GM21390 (cell line): ENCODE measurements around the gene PLEKHO1.
A peak's percentile ranks its signal among the peaks of the same experiment; 100 is the strongest.
"Not testable (repeated sequence)": the region's sequence is repeated elsewhere in the genome, so short reads cannot be mapped to it uniquely, and the experiment has no call there.

Source experiments
- ATAC-seq: cut with Tn5 transposase; IDR thresholded peaks from one replicate; pipeline ENCODE4 v1.9.1; 2021; ENCODE audit not compliant: unreplicated experiment

The PLEKHO1 gene, protein sequence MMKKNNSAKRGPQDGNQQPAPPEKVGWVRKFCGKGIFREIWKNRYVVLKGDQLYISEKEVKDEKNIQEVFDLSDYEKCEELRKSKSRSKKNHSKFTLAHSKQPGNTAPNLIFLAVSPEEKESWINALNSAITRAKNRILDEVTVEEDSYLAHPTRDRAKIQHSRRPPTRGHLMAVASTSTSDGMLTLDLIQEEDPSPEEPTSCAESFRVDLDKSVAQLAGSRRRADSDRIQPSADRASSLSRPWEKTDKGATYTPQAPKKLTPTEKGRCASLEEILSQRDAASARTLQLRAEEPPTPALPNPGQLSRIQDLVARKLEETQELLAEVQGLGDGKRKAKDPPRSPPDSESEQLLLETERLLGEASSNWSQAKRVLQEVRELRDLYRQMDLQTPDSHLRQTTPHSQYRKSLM

DNA sequence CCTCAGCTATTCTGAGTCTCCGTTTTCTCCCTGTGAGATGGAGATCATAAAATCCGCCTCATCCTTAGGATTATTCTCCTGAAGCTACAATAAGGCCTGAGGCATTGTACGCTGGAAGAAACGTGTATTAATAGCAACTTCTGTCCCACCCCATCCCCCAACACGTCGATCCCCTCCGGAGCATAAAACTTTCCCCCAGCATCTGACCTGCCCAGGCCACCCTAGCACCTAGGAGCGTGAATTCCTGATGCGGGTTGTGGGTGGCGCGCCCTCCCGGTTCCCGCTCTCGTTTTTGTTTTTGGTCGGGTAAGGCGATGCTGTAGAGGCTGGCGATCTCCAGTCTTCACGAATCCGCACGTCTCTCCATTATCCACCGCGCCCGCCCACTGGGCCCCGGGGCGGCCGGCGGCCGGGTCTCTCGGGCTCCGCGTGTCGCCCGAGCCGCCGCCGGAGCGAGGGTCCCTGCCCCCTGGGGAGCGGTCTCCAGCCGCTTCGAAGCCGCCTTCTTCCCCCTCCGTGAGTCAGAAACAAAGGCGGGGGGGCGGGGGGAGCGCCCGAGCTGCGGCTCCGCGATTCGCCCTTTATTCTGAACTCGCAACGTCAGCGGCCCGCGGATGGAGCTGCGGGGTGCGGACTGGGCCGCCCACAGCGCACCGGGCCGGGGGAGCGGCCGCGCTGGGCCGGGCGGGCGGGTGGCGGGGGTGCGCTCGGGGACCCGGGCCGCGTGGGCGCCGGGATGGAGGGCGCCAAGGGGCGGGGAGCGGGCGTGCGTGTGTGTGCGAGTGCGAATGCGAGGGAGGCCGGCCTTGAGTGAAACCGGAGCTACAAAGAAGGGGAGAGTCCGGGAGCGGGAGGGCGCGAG lies at the start of gene PLEKHO1:
TSS of gene PLEKHO1 (plus strand) at position 646 of the 862 bp plus-strand sequence. CDS start 342 bp downstream, outside the sequence.
- peak; percentile 58 for ATAC-seq

DNA sequence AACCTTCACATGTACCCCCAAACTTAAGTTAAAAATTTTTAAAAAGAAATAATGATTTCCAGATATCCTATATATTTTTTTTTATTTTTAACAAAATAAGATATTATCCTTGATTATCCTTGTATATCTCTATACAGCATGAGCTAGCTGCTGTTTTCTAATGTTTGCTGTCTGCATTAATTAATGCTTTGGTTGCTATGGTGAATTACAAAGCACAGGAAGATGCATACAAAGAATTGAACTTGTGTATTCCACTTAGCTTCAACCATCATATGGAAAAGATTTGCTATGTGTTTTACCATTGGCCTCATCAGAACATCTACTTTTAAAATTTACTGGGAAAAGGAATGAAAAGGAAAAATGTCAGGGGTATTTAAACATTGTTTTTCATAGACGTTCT lies 46.7 kb upstream of the PLEKHO1 start:
- ATAC-seq, result no peak

DNA sequence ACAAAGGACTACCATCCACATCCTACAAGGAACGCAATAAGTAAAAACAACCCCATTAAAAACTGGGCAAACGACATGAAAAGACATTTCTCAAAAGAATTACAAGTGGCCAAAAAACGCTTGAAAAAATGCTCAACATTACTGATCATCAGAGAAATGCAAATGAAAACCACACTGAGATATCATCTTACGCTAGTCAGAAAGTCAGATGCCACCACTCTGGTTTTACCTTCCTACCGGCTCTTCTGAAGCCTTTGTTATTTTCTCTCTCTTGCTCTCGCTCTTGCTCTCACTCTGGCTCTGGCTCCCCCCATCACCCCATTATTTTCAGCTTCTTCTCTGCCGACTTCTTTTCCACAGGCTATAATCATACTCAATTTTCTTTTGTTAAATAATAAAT lies 43.4 kb upstream of the PLEKHO1 start:
- ATAC-seq, result no peak

DNA sequence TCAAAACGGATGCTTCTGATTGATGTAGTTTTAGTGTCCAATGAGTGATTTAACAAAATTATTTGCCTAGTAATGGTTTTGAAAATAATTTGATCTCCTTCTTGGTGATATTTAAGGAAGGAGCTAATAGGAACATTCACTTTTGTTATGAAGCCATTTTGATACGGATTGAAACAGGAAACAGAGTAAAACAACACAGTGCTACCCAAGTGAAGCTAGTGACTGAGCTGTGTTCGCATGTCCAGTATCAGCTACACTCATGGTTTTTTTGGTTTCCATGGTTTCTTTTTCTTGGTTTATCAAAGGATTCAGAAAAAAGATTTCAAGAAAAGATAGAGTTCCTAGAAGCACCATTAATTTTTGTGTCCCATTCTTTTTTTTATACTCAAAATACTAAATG lies 40.1 kb upstream of the PLEKHO1 start:
- no peak for ATAC-seq

DNA sequence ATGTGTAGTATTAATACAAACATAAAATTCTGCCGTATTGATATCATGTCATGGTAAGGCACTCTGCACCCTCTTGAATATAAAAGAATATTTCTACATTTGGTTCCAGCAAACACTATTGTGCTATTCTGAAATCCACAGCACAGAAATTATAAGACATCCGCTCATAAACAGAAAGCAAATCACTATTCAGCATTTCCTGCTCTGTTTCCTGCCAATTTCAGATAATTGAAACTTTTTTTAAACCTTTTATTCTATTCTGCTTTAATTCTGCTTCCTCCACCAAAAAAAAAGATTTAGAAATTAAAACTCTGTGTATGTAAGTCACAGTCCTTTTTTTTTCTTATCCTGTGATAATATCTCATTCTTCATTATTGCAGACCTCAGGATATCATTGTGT lies 39.6 kb upstream of the PLEKHO1 start:
- ATAC-seq, result no peak

DNA sequence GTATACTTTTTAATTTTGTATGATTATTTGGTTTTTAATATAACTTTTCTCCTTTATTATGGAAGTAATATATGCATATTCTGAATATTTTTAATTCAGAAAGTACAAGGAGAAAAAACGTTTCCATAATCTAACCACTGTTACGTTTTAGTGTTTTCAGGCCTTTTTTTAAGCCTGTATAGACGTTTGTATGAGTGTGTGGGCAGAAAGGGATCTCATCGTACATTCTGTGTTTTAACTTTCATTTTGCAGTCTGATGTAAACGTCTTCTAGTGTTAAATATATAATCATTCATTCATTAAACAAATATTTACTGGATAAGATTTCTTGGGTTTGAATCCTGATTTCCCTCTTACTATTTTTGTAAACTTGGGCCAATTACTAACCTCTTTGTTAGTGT lies 38.0 kb upstream of the PLEKHO1 start:
- no peak for ATAC-seq

DNA sequence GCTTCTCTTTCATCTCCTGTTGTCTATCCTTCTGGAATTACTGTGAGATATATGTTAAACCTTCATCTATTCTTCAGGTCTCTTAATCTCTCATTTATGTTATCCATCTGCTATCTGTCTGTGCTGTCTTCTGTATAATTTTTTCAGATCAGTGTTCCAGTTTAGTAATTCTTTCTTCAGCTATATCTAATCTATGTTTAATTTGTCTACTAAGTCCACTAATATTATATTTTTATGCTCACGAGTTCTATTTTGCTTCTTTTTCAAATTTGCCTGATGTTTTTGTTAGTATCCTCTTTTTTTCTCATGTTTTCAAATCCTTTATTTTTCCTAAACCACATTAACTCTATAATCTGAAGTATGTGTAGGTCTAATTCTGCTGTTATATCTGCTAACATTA lies 34.6 kb upstream of the PLEKHO1 start:
- no peak for ATAC-seq

DNA sequence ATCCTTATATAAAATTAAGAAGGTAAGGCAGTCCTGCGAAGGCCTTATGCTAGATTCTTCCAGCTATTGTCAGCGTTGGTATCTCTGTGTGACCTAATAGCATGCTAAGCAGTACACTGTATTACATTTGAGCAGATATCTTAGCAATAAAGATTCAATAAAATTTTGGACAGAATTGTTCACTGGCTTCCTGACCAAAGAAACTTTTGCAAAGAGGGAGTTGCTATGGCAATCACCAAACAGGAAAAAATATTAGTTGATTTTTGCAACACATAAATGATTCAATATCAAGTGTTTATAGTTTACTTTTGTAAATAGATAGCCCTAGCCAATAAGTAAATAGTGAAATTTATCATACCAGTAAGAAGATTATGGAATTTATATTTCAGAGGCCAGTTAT lies 31.0 kb upstream of the PLEKHO1 start:
- no peak for ATAC-seq

DNA sequence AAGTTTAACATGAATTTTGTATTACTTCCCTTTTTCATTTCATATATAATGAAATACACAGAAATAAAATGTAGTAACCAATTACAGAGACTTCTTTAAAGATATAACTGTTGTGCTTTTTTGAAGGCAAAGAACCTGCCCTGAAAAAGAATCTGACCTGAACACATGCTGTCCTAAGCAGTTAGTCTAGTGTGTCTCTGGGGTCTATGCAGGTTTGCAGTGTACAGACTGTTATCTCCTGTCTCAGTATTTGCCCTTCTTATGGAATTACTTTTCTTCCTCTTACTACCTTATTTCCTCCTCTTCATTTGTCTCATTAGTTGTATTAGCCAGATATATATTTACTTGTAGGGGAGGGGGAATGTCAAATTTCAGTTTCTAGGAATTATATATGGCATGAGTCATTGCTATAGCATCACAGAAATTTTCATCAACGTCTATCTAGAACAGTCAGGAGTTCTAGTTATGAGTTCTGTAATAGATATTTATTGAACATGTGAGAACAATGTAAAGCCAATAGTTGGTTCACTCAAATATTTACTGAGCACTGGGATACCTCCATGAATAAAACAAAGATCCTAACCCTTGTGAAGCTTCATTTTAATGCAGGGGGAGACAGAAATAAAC lies 28.4 kb upstream of the PLEKHO1 start:
- ATAC-seq, result no peak

DNA sequence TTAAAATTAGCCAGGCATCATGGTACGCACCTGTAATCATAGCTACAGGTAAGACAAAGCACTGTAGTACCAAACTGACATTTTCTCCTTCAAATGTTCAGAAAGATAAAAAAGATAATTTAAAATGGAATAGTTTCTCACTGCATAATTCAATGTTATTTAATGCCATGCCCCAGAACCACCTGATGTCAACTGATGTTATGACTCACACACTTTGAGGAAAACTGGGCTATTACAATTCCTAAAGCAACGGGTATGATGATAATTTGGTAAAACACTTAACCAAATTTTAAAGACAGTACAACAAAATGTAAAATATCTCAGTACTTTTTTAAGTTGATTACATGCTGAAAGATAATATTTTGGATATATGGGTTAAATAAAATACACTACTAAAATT lies 22.9 kb upstream of the PLEKHO1 start:
- ATAC-seq, result no peak

DNA sequence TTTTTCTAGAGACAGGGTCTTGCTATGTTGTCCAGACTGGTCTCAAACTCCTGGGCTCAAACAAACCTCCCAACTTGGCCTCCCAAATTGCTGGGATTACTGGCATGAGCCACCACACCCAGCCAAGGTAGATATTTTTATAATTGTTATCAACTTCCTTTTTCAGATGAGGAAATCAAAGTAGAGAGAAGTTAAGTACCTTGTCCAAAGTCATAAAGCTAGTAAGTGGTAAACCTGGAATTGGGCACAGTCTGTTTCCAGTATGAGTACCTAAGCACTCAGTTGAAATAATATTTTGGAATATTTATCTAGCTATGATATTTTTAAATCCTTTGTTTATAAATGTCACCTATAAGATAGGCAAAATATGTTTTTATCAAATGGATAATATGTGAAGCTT lies 22.3 kb upstream of the PLEKHO1 start:
- ATAC-seq, result no peak

DNA sequence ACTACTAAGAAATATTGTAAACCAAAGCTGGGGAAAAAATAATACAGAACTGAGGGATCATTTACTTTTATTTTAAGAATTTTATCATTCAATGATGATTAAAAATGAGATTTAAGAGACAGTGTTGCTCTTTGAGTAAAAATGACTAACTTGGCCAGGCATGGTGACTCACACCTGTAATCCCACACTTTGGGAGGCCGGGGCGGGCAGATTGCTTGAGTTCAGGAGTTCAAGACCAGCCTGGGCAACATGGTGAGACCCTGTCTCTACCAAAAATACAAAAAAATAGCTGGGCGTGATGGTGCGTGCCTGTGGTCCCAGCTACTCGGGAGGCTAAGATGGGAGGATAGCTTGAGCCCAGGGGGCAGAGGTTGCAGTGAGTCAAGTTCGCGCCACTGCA lies 21.8 kb upstream of the PLEKHO1 start:
- ATAC-seq, result no peak

DNA sequence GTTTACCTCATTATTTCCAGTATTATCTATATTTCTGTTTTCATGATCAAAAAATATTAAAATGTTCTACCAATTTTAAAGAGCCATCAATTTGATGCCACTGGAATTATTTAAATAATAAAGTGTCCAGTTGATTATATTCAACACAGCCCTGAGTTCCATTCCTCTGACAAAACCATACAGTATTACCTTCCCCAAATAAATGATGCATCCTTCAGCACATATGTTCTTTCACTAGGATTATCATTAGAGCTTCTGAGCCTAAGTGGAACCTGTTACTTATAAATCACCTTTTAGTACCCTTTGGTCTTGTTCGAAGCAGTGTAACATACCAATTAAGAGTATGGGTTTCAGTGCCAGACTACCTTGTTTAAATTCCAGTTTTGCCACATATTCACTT lies 17.3 kb upstream of the PLEKHO1 start:
- ATAC-seq, result no peak

DNA sequence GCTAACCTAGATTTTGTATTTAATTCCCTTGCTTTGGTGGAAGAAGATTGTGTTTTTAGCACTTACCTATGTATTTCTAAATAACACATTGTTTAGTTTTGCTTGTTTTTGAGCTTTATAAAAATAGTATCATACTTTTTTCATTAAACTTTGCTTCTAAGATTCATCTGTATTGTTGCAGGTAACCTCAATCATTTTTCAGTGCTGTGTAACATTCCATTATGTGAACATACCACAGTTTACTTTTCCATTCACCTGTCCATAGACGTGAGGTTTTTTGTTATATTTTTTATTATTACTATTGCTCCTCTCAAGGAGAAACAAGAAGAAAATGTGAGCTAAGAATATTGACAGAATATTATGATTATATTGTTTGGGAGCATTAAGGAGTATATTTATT lies 15.2 kb upstream of the PLEKHO1 start:
- no peak for ATAC-seq

DNA sequence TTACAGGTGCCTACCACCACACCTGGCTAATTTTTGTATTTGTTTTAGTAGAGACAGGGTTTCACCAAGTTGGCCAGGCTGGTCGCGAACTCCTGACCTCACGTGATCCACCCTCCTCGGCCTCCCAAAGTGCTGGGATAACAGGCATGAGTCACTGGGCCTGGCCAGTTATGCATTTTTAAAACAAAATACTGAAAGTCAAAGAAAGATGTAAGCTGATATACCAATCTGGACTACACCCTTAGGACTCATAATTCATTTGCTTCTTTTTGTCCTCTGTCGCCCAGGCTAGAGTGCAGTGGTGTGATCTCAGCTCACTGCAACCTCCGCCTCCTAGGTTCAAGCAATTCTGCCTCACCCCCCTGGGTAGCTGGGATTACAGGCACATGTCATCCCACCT lies 14.3 kb upstream of the PLEKHO1 start:
- ATAC-seq, result not testable (repeated sequence)

DNA sequence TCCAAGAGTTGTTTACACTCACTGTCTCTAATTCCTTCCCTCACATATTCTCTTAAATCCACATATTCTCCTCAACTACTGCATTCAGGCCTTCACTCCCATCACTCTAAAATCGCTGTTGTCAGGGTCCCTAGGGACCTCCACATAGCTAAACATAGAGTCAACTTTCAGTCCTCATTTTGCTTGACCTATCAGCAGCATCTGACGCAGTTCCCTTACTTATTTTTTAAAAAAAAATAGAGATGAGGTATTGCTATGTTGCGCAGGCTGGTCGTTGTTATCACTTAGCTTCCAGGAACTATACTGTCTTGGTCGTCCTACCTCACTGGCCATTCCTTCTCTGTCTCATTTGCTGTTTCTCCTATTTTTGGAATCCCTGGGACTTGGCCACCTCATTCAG lies 11.7 kb upstream of the PLEKHO1 start:
- ATAC-seq, result no peak

DNA sequence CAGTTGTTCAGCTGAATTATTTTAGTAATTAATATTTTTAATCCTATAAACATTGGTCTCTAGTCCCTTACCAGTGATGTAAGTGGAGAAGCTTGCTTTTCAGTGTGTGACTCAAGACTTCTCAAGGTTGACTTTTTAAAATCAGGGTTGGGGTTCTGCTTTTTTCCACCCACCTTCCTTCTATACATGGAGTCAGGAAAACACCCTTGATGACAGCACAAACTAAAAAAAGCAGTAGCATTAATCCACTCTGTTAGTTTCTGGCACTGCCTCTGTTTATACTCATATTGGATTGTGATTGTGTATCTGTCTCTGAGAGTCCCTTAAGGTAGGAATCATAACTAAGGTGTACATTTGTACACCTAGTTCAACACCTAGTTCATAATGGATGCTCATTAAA lies 8.3 kb upstream of the PLEKHO1 start:
- ATAC-seq, result no peak

DNA sequence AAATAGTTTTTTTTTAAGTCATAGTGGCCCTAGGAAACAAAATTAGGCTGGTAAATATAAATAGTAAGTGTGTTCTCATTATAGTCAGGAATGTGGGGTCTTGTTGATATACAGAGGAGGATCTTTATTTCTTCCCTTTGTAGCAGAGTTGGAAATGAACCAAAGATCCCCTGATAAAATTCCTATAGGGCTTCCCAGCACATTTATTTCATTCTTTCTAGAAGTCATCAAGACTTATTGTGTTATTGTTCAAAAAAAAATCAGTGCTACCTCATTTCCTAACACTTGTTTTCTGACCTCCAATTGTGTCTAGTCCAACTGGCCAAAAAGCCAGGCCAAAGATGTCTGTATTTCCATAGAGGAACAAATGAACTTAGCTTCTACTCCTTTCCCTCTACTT lies 7.6 kb upstream of the PLEKHO1 start:
- ATAC-seq, result no peak

DNA sequence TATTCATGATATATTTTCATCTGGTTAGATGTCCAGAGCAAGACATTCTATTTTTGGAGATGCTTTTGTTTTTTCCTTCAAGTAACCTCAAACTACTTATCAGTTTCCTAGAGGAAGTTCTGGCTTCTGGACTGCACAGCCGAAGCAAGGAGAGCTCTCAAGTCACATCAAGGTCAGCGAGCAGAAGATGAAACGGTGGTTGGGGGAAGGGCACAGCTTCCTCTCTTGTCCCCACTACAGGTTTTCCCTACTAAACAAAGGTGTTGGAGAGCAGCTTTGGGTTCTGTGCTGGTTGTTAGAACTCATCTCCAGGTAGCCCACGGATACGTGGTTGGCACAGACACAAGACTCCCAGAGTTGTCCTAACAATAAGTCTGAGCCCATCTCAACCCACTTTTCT lies 5.1 kb upstream of the PLEKHO1 start:
- no peak for ATAC-seq

DNA sequence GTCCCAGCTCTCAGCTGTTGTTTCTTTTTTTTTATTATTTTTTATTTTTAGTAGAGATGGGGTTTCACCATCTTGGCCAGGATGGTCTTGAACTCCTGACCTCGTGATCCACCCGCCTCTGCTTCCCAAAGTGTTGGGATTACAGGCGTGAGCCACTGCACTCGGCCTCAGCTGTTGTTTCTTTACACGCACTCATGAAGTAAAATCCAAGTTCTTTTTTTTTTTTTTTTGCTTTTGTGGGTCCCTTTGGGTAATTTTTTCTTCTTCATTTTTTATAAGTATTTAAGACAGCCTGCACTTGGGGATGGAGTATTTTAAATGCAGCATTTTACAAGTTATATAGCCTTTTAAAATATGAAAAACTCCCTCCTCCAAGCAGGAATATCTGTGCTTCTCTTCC lies 3.7 kb upstream of the PLEKHO1 start:
- ATAC-seq, result not testable (repeated sequence)

DNA sequence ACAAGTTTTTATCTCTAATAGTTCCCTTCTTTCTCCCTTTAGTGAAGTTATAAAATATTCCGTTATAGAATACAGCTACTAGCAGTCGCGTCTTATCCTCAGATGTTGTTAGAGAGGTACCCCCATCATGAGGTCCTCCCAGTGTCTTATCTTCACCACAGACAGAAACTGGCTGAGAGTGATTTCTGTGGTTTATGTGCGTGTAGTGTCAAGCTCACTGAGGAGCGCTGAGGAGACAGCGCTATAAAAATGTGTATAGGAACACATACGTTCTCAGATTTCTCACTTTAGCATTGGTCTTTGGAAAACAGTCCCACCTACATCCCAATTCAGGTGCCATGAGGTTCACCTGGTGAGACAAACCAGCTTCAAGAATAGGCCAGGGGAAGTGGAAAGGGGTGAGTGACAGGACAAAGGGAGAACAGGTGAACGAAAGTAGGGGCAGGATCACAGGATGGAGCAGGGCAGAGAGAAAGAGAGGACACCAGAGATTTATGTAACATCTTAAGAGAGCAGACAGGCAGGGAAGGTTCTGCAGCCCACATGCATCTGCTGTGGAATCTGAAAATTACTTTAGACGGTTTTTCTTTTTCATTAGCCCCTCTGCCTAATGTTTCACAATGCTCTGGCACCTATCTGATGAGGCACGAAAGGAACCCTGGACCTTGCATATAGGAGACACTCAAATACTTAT lies 2.7 kb upstream of the PLEKHO1 start:
- ATAC-seq, result no peak
